Stimulated activated CD4-positive, alpha-beta T cell treated with anti-CD3 and anti-CD28 coated beads, Interleukin-4, amount 100 ng/mL, for 48 hours (primary cell): ENCODE results near the gene ERICH2.

Source experiments
- DNase-seq, 2 donors: peaks; one replicate each; pipeline ENCODE4 v3.0.0-alpha.2; 2020; ENCODE audit warnings: low read depth in 2 of 2

The ERICH2 gene

GRCh38 chr2:170762760-170763159 is 7.4 kb upstream of the ERICH2 start:
- no peak for DNase-seq

- no peak for DNase-seq
These were observed 6.9 kb upstream of the ERICH2 start for GRCh38 chr2:170763232-170763631.

GRCh38 chr2:170764880-170765261 is 5.3 kb upstream of the ERICH2 start:
- no peak for DNase-seq

- DNase-seq: no peak
These were observed 3.5 kb upstream of the ERICH2 start for GRCh38 chr2:170766693-170767092.

GRCh38 chr2:170770606-170771420 is 635 bp downstream of the ERICH2 start:
- DNase-seq: peak; percentile 45 to 56

- DNase-seq: no peak
These were observed 1.3 kb downstream of the ERICH2 start for GRCh38 chr2:170771421-170771937.

- no peak for DNase-seq
These were observed 2.1 kb downstream of the ERICH2 start for GRCh38 chr2:170772295-170772694.

- DNase-seq: no peak
These were observed 3.9 kb downstream of the ERICH2 start for GRCh38 chr2:170774074-170774473.

- DNase-seq: no peak
These were observed 8.7 kb downstream of the ERICH2 start for GRCh38 chr2:170778900-170779299.

GRCh38 chr2:170779304-170779703 is 9.1 kb downstream of the ERICH2 start:
- DNase-seq: no peak

GRCh38 chr2:170782673-170783072 is 12.5 kb downstream of the ERICH2 start:
- DNase-seq: no peak

- no peak for DNase-seq
These were observed 13.4 kb downstream of the ERICH2 start for GRCh38 chr2:170783549-170783948.

GRCh38 chr2:170798996-170799395 is 28.8 kb downstream of the ERICH2 start:
- DNase-seq: no peak

- DNase-seq: no peak
These were observed 36.4 kb downstream of the ERICH2 start for GRCh38 chr2:170806548-170806947.

GRCh38 chr2:170812710-170813600 is 42.8 kb downstream of the ERICH2 start:
- DNase-seq: no peak

- no peak for DNase-seq
These were observed 43.7 kb downstream of the ERICH2 start for GRCh38 chr2:170813611-170814532.

GRCh38 chr2:170814533-170815230 is 44.5 kb downstream of the ERICH2 start:
- DNase-seq: no peak

GRCh38 chr2:170815311-170815710 is 45.1 kb downstream of the ERICH2 start:
- DNase-seq: no peak

- peak; percentile 60 to 63 for DNase-seq
These were observed 45.7 kb downstream of the ERICH2 start for GRCh38 chr2:170815746-170816503.

GRCh38 chr2:170816504-170817092 is 46.4 kb downstream of the ERICH2 start, which contains the start of gene GAD1:
GAD1 (plus strand) TSS chr2:170816887; CDS start chr2:170818592, 1,705 bp downstream.
- DNase-seq: peak; percentile 60 to 69
